Inflammatory macrophage (primary cell): ENCODE measurements around the gene VAV3.
"Not testable (repeated sequence)": the region's sequence is repeated elsewhere in the genome, so short reads cannot be mapped to it uniquely, and the experiment has no call there.

Experiments
- DNase-seq, 2 donors: peaks; one replicate each; pipeline ENCODE4 v3.0.0-alpha.2; 2020 to 2022

Gene VAV3

DNA sequence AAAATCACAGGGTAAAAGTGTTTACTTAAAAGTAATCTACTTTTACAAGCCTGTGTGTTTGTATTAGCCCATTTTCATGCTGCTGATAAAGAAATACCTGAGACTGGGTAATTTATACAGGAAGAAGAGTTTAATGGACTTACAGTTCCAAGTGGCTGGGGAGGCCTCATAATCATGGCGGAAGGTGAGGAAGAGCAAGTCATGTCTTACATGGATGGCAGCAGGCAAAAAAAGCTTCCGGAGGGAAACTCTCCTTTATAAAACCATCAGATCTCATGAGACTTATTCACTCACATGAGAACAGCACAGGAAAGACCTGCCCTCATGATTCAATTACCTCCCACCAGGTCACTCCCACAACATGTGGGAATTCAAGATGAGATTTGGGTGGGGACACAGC lies 71.6 kb downstream of the VAV3 start:
- not testable (repeated sequence) for DNase-seq

DNA sequence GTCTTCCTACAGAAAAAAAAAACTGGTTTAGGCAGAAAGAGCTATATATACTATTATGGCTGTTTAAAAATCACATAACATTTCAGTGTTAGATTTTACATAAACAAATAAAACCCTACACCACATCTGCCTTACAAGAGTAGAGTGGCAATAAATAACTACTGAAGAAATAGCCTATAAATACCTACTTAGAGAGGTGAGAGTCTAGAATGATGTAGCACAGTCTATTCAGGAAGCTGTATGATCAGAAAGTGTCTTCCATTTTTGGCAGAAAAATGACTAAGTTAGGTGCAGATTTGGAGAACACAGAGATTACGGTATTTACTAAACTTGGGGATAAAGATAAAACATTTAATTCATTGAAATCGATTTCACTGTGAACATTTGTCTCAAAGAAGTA lies 75.5 kb downstream of the VAV3 start:
- DNase-seq, result no peak

GRCh38 chr1:107883562-107883961 lies 81.4 kb downstream of the VAV3 start:
- DNase-seq, result no peak

GRCh38 chr1:107879927-107880326 lies 85.1 kb downstream of the VAV3 start:
- DNase-seq, result no peak

DNA sequence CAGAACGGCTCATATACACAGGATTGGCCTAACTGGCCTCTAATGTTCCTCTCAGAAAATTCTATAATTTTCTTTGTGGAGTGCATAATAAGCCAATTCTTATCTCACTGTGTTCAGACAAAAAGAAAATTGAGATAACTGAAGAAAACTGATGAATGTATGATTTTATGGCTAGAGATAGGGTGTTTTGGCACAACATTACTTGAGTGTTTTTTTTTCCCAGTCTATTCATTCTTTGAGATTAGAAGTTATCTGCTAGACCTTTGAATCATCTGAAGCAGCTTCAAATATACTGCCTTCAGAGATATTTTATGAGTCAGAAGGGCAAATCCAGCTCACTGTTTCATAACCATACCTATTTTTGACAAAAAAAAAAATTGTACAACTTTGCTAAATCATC lies 85.6 kb downstream of the VAV3 start:
- no peak for DNase-seq

DNA sequence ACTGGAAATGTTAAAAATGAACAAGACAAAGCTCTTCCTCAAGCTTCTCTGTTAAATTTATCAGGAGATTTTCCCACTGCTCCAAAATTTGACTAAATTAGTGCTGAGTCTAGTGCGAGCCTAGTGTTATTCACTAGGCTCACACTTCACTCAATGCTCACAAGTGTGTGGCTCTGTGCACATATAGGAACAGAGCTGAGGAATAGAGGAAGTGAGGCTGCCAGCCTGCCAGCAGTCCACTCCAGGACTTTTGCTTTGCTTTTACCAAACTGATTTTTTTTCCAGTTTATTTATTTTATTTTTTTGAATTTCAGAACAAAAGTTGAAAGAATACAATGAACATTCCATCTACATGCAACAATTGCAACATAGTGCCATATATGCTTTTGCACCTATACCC lies 87.2 kb downstream of the VAV3 start:
- DNase-seq, result peak; percentile 53 to 59

DNA sequence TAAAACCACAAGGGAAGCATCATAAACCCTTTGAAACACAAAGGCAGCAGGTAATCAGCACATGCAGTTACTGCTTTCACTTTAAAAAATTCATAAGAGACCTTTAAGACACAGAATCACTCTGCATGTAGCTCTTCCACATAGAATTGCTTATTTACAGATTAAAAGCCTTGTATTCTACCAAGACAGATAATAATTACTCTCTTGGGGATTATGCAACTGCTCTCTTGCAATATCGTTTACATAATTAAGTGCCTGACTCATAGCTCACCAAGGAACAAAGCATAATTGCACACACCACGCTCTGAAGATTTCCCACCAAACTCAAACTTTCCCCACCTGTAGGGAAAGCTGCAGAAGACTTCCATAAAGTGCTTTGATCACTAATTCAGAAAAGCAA lies 87.9 kb downstream of the VAV3 start:
- peak; percentile 61 to 84 for DNase-seq

- DNase-seq, result no peak
These were observed 89.3 kb downstream of the VAV3 start for GRCh38 chr1:107875689-107876088.

- no peak for DNase-seq
These were observed 90.8 kb downstream of the VAV3 start for GRCh38 chr1:107874221-107874620.

- DNase-seq, result peak; percentile 53 to 56
These were observed 93.1 kb downstream of the VAV3 start for GRCh38 chr1:107871687-107872395.

DNA sequence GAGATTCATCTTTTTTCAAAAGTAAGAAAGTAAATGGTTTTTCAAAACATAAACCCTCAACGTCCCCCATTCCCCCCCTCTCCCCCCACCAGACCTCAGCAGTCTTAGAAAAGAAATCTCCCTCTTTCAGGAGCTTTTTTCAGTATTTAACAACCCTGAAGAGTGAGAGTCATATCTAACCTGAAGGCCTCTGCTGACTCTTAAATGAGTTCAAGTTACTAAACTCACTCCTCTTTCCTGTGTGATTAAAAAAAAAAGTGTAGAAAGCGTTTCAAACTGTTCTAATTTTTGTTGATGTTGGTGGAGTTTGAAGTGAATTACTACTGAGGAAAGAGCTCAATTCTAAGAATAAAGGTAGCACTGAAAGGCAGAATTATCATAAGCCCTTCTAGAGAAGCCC lies 93.7 kb downstream of the VAV3 start:
- no peak for DNase-seq

DNA sequence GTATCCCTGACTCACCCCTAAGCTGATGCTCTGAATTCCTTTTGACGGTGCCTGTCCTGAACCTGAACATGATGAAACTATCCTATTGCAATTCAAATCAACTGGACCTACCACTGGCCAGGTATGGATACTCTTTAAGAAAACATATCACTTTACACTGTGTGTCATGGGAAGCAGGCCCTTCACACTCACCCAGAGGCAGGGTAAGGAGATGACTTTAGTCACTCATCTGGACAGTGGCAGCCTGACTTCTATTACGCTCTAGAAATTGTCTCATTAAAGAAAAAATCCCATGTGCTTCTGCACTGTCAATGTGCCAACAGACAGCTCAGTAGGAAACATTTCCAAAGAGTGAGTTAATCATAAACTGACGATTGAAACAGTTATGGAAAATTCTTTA lies 94.3 kb downstream of the VAV3 start:
- DNase-seq, result no peak

DNA sequence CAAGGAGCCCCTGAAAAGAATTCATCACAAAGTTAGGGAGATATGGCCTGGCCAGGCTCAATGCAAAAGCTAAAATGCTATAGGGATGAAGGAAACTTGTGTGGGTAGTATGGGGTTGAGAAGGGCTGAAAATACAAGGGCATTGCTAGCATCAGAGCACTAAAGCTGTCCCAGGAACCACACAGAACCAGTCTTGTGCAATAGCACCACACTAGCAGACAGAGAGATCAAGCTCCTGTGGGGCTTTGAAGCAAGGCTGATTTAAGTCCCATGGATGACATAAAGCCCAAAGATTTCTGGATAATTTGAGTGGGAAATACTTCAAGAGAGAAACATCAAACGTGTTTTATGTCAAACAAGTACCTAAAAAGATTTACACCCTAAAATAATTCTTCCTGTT lies 97.1 kb downstream of the VAV3 start:
- no peak for DNase-seq

- DNase-seq, result no peak
These were observed 97.6 kb downstream of the VAV3 start for GRCh38 chr1:107867422-107867821.

- no peak for DNase-seq
These were observed 98.1 kb downstream of the VAV3 start for GRCh38 chr1:107866870-107867269.

DNA sequence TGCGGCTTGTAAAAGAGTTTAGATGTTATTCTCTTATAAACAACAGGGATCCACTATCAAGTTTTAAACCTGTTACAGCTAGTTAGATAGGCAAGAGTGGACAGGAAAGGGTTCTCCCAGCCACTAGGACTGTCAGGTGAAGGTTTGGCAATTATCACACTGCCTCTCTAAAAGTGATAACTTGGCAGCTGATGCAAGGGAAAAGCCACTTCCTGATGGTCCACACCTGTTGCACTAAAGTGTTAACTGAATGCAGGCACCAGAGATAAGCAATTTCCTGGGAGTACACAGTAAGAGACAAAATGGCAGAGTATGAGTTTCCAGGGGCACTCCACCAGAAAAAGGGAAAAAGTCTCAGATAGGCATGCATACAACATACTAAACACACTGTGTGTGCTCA lies 99.4 kb downstream of the VAV3 start:
- DNase-seq, result no peak

DNA sequence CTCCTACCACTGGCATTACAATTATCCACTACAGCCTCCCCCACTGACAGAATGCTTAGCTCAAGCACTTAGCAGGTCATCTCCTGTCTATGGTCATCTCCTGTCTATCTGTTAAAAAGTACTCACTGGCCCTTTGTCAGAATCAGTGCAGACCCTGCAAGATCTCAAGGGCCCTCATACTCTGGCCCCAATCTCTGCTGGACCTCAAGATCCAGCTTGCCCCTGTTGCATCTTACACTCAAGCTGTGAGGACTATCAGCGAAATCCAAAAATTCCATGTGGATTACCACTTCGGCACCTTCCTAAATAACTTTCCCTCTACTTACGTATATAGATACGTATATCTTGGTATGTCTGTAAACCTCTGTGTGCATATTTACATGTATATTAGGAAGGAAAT lies 101.6 kb downstream of the VAV3 start:
- no peak for DNase-seq

- DNase-seq, result peak in 1 of 2 donors; percentile 36
These were observed 102.9 kb downstream of the VAV3 start for GRCh38 chr1:107862064-107862463.

DNA sequence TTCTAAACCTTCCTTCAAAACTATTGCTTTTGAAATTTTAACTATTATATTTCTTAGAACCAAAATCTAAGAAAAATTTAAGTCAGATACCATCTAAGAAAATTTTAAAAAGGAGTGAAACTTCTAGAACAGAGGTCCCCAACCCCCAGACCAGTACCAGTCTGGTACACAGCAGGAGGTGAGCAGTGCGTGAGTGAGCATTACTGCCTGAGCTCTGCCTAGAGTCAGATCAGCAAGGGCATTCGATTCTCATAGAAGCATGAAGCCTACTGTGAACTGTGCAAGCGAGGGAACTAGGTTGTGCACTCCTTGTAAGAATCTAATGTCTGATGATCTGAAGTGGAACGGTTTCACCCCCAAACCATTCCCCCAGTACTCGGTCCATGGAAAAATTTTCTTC lies 106.7 kb downstream of the VAV3 start:
- no peak for DNase-seq

- no peak for DNase-seq
These were observed 113.6 kb downstream of the VAV3 start for GRCh38 chr1:107851418-107851817.

DNA sequence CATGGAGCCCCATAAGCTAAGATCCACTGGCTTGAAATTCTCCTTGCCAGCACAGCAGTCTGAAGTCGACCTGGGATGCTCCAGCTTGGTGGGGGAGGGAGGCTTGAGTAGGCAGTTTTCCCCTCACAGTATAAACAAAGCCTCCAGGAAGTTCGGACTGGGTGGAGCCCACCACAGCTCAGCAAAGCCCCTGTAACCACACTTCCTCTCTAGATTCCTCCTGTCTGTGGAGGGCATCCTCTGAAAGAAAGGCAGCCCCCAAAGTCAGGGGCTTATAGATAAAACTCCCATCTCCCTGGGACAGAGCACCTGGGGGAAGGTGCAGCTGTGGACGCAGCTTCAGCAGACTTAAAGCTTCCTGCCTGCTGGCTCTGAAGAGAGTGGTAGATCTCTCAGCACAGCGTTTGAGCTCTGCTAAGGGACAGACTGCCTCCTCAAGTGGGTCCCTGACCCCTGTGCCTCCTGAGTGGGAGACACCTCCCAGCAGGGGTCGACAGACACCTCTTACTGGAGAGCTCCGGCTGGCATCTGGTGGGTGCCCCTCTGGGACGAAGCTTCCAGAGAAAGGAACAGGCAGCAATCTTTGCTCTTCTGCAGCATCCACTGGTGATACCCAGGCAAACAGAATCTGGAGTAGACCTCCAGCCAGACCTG lies 120.3 kb downstream of the VAV3 start:
- DNase-seq, result not testable (repeated sequence)

GRCh38 chr1:107843989-107844388 lies 121.0 kb downstream of the VAV3 start:
- peak in 1 of 2 donors; percentile 53 for DNase-seq

DNA sequence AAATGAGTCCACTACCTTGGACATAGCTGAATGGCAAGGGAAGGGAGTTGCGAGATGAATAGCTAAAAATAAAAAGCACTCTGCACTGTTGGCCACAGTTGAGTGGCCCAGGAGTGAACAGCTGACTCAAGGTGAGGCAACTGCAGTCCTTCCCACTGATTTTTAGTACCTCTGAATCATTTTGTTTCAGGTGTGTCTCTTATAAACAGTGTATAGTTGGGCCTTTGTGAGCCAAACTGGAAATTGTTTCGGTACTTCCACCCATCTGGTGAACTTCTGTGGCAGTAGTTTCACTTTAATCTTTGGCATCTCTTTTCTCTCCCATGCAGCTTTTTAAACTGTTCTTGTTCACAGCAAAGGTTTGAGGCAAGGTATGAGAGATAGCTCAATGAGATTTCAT lies 122.7 kb downstream of the VAV3 start:
- no peak for DNase-seq

DNA sequence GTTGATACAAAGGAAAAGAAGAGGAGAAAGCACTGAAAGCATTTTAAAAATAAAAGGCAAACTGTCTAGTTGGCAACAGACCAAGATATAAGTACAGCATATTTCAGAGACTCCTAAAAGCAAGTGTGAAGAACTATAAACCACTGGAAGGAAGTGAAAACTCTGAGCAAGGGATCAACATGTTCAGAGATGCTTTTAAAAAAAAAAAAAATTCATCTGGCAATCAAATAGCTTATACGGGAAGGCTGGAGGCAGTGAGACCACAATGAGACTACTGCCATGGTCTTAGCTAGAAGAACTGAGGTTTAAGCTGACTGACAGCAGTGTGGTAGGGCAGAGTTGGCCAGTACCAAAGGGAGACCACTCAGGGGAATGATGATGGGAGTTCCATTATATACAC lies 124.3 kb downstream of the VAV3 start:
- DNase-seq, result no peak

GRCh38 chr1:107838056-107838455 lies 126.9 kb downstream of the VAV3 start:
- no peak for DNase-seq
